ENCODE data around the gene PRICKLE2.

DNA sequence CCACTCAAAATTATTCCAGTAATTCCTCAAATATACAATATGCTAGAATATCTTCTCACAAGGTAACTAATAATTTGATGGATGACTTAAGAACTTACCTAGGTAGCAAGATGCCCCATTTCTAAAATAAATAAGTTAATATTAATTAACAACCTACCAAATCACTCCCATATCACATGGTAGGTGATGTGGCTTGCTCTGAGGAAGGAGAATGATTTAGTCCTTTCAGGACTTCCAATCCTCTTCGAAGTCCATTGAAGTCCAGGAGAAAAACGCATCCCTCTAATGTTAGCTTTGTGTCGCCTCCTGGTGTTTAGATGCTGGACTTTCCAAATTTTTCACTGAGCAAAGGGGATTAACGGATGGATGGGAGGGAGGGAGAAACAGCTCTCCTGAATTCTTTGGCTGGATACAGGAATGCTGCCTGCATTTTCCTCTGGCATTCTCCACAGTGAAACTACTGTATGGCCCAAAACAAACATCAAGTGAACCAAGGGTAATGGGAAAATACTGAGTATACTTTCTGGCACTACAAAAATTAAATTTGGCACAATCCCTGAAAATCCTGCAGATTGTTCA, 58.6 kb downstream of the PRICKLE2 start:
- TF ChIP-seq, protein P1, sequence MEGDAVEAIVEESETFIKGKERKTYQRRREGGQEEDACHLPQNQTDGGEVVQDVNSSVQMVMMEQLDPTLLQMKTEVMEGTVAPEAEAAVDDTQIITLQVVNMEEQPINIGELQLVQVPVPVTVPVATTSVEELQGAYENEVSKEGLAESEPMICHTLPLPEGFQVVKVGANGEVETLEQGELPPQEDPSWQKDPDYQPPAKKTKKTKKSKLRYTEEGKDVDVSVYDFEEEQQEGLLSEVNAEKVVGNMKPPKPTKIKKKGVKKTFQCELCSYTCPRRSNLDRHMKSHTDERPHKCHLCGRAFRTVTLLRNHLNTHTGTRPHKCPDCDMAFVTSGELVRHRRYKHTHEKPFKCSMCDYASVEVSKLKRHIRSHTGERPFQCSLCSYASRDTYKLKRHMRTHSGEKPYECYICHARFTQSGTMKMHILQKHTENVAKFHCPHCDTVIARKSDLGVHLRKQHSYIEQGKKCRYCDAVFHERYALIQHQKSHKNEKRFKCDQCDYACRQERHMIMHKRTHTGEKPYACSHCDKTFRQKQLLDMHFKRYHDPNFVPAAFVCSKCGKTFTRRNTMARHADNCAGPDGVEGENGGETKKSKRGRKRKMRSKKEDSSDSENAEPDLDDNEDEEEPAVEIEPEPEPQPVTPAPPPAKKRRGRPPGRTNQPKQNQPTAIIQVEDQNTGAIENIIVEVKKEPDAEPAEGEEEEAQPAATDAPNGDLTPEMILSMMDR (IDR thresholded peaks at IDR 0.05) = peak; percentile 26; the same call in 1 of the 2 replicates
- TF ChIP-seq ZFX (IDR thresholded peaks at IDR 0.05; ENCODE audit: borderline replicate concordance) = no peak
